HCT116 (cell line): ENCODE results near the gene IL1RL1. TPM values are rescaled to one million over a fixed set of nuclear protein-coding genes. Genes with fewer than 3 reads are reported as not detected.

Source experiments
- ATAC-seq: fragments of 200-7000 bp; cut with Tn5 transposase; 2 replicates; pipeline ENCODE4 v1.9.1; 2020; ENCODE audit warnings: mild to moderate bottlenecking, moderate library complexity
- BruUV-seq: library from RNA; stranded (reverse); fragments of 400-500 nt; replicated peaks from 2 replicates; lab custom pipeline; 2021; lab: Mats Ljungman, UMichigan
- CTCF ChIA-PET: fragments of 300-600 bp; sonication (Branson Sonifier 250); formaldehyde crosslinking; loops from one replicate; lab custom pipeline; 2021; ENCODE audit warnings: antibody characterized with exemption; lab: Charles Lee
- POLR2A ChIA-PET: fragments of 300-600, 350-600 bp; sonication (Branson Sonifier 250); formaldehyde crosslinking; loops from one replicate; lab custom pipeline; 2021; ENCODE audit warnings: antibody characterized with exemption; lab: Charles Lee
- RAD21 ChIA-PET, 2 experiments: fragments of 300-600 bp; sonication (Branson Sonifier 250); formaldehyde crosslinking; loops; one replicate each; lab custom pipeline; 2023; ENCODE audit warnings: low total read pairs in 2 of 2; ENCODE audit not compliant: uncharacterized antibody in 2 of 2, unreplicated experiment in 2 of 2, low non-redundant PET in 1 of 2; lab: Charles Lee
- DNase-seq: peaks from one replicate; pipeline ENCODE4 v3.0.0-alpha.2; 2010; ENCODE audit warnings: low read depth, low spot score
- H2AFZ ChIP-seq: fragments of 200-600 bp; shearing (Covaris generic), sonication (generic); 2 replicates; pipeline ENCODE4 v1.6.1; 2017; ENCODE audit warnings: low read depth, mixed run types, mixed read lengths, antibody characterized with exemption, low read length; ENCODE audit not compliant: poor library complexity, severe bottlenecking
- H3K27ac ChIP-seq: 2 replicates; pipeline ENCODE4 v1.5.1; 2012; ENCODE audit warnings: low read depth, low read length
- H3K27me3 ChIP-seq: fragments of 200-600 bp; sonication (generic); 2 replicates; pipeline ENCODE4 v1.6.1; 2016; ENCODE audit warnings: mixed run types, low read length, mixed read lengths; ENCODE audit not compliant: insufficient read depth
- H3K36me3 ChIP-seq, 2 experiments: fragments of 200-500 bp in 1 of 2; fragments of 200-600 bp in 1 of 2; sonication (Bioruptor generic) in 1 of 2; sonication (generic) in 1 of 2; 2 replicates each; pipeline versions ENCODE4 v1.5.1 to v1.6.1; 2014 to 2016; ENCODE audit warnings: low read length in 2 of 2, inconsistent platforms in 1 of 2, mixed read lengths in 1 of 2, mixed run types in 1 of 2; ENCODE audit not compliant: insufficient read depth in 2 of 2, control insufficient read depth in 1 of 2
- H3K4me1 ChIP-seq, 2 experiments: fragments of 200-600 bp in 1 of 2; sonication (generic) in 1 of 2; 2 replicates each; pipeline versions ENCODE4 v1.5.1 to v1.6.1; 2012 to 2017; ENCODE audit warnings: low read length in 2 of 2, inconsistent platforms in 1 of 2, mild to moderate bottlenecking in 1 of 2, mixed read lengths in 1 of 2, mixed run types in 1 of 2, moderate library complexity in 1 of 2; ENCODE audit not compliant: insufficient read depth in 2 of 2, control insufficient read depth in 1 of 2
- H3K4me2 ChIP-seq: fragments of 200-600 bp; sonication (generic); 2 replicates; pipeline ENCODE4 v1.6.1; 2017; ENCODE audit warnings: mixed run types, low read length, mixed read lengths
- H3K4me3 ChIP-seq, 2 experiments: fragments of 200-600 bp in 1 of 2; sonication (generic) in 1 of 2; replicated peaks in 1 of 2; 2 replicates each; pipeline ENCODE4 v1.5.1; 2011 to 2016; ENCODE audit warnings: low read length in 2 of 2, control low read depth in 1 of 2, low read depth in 1 of 2, mild to moderate bottlenecking in 1 of 2, mixed read lengths in 1 of 2, mixed run types in 1 of 2
- H3K79me2 ChIP-seq: fragments of 200-600 bp; sonication (generic); 2 replicates; pipeline ENCODE4 v1.6.1; 2017; ENCODE audit warnings: mild to moderate bottlenecking, mixed run types, low read length, moderate library complexity, mixed read lengths; ENCODE audit not compliant: insufficient read depth
- H3K9ac ChIP-seq: fragments of 200-600 bp; sonication (generic); 2 replicates; pipeline ENCODE4 v1.6.1; 2016; ENCODE audit warnings: low read length, mixed read lengths
- H3K9me2 ChIP-seq: fragments of 200-600 bp; sonication (generic), shearing (Covaris generic); 2 replicates; pipeline ENCODE4 v1.6.1; 2017; ENCODE audit warnings: mixed run types, mild to moderate bottlenecking, moderate library complexity; ENCODE audit not compliant: insufficient read depth
- H3K9me3 ChIP-seq, 2 experiments: fragments of 200-500 bp in 1 of 2; fragments of 200-600 bp in 1 of 2; sonication (Bioruptor generic) in 1 of 2; sonication (generic) in 1 of 2; 2 replicates each; pipeline ENCODE4 v1.6.1; 2014 to 2017; ENCODE audit warnings: low read length in 2 of 2, mixed read lengths in 2 of 2, inconsistent platforms in 1 of 2, low read depth in 1 of 2, mild to moderate bottlenecking in 1 of 2, mixed run types in 1 of 2, moderate library complexity in 1 of 2; ENCODE audit not compliant: control insufficient read depth in 1 of 2, insufficient read depth in 1 of 2
- H4K20me1 ChIP-seq: fragments of 200-600 bp; sonication (generic), shearing (Covaris generic); 2 replicates; pipeline ENCODE4 v1.6.1; 2017; ENCODE audit warnings: mixed run types, mild to moderate bottlenecking, moderate library complexity; ENCODE audit not compliant: insufficient read depth
- CBX3 ChIP-seq: IDR thresholded peaks from 2 replicates; pipeline ENCODE4 v1.6.1; 2012; ENCODE audit warnings: low read depth
- CEBPB ChIP-seq: IDR thresholded peaks from 2 replicates; pipeline ENCODE4 v1.6.1; 2012; ENCODE audit warnings: low read depth
- CTCF ChIP-seq, 3 experiments: fragments of 200-600 bp in 1 of 3; sonication (generic) in 1 of 3; IDR thresholded peaks in 2 of 3; conservative IDR thresholded peaks in 1 of 3; 2 replicates each; pipeline ENCODE4 v1.5.1; 2012 to 2017; ENCODE audit warnings: low read depth in 2 of 3, low read length in 2 of 3, antibody characterized with exemption in 1 of 3, borderline replicate concordance in 1 of 3, control low read depth in 1 of 3, mild to moderate bottlenecking in 1 of 3, mixed read lengths in 1 of 3, mixed run types in 1 of 3, moderate library complexity in 1 of 3; ENCODE audit not compliant: insufficient read depth in 1 of 3
- EGR1 ChIP-seq: IDR thresholded peaks from 2 replicates; pipeline ENCODE4 v1.6.1; 2012; ENCODE audit warnings: low read depth
- ELF1 ChIP-seq: IDR thresholded peaks from 2 replicates; pipeline ENCODE4 v1.6.1; 2012; ENCODE audit warnings: low read depth, borderline replicate concordance
- EZH2phosphoT487 ChIP-seq: fragments of 200-600 bp; IDR thresholded peaks from 2 replicates; pipeline ENCODE4 v1.6.1; 2018; ENCODE audit warnings: antibody characterized with exemption, borderline replicate concordance
- FOSL1 ChIP-seq: IDR thresholded peaks from 2 replicates; pipeline ENCODE4 v1.6.1; 2012; ENCODE audit warnings: low read depth
- POLR2A ChIP-seq: IDR thresholded peaks from 2 replicates; pipeline ENCODE4 v1.7.0; 2011; ENCODE audit warnings: borderline replicate concordance; ENCODE audit not compliant: insufficient read depth, insufficient read length; ENCODE audit errors: extremely low read depth
- RAD21 ChIP-seq: IDR thresholded peaks from 2 replicates; pipeline ENCODE4 v1.6.1; 2012; ENCODE audit warnings: low read depth, mild to moderate bottlenecking
- SRF ChIP-seq: IDR thresholded peaks from 2 replicates; pipeline ENCODE4 v1.6.1; 2012; ENCODE audit warnings: low read depth
- ZFX ChIP-seq: fragments of 450-650 bp; IDR thresholded peaks from 2 replicates; pipeline ENCODE4 v1.6.1; 2017
- ZNF274 ChIP-seq: fragments of 200-500 bp; sonication (Bioruptor generic); IDR thresholded peaks from 2 replicates; pipeline ENCODE4 v1.6.1; 2014; ENCODE audit warnings: mild to moderate bottlenecking, low read depth, low read length, inconsistent platforms
- intact Hi-C: fragments of 100-400 bp; cut with micrococcal nuclease; formaldehyde crosslinking; loops from 2 replicates; pipeline ENCODE4 v1.10.0; 2022
- total RNA-seq: library from RNA; stranded (reverse); gene quantifications from one replicate; pipeline ENCODE4 v1.2.1, GENCODE V29; 2021; ENCODE audit not compliant: unreplicated experiment

The IL1RL1 gene
- total RNA-seq, 1 experiment from 2014 or later, result not detected

GRCh38 chr2:102366406-102367112 lies 55.2 kb downstream of the IL1RL1 start (continued):
- TF ChIP-seq CTCF (IDR thresholded peaks at IDR 0.05 in 2 of 3, conservative IDR thresholded peaks at IDR 0.05 in 1 of 3; ENCODE audit: borderline replicate concordance in 1 of 3, insufficient read depth in 1 of 3, low read depth in 2 of 3, low read length in 2 of 3), result no peak
- TF ChIP-seq CBX3, result no peak
- TF ChIP-seq ZFX, result no peak
- TF ChIP-seq SRF, result no peak
- TF ChIP-seq EZH2phosphoT487, result no peak
- TF ChIP-seq FOSL1, result no peak
- no peak for TF ChIP-seq ZNF274
- TF ChIP-seq POLR2A, result no peak

GRCh38 chr2:102367331-102367971 lies 56.1 kb downstream of the IL1RL1 start:
- no peaks in the 10 kb centered on the region for H3K79me2 ChIP-seq
- H3K9ac ChIP-seq, result no peak overlapping the region
- no peak overlapping the region for H2AFZ ChIP-seq
- no TSS peak for BruUV-seq
- no peak for DNase-seq
- no peaks in the 10 kb centered on the region for H4K20me1 ChIP-seq
- no peak overlapping the region for H3K4me3 ChIP-seq
- H3K36me3 ChIP-seq, result no peaks in the 10 kb centered on the region
- H3K4me1 ChIP-seq, result no peaks in the 10 kb centered on the region
- H3K9me3 ChIP-seq, result peaks cover 0 to 7% of the 10 kb centered on the region in 2 experiments; a peak in 2 of 4 replicates
- no peaks in the 10 kb centered on the region for H3K27me3 ChIP-seq
- TF ChIP-seq EGR1, result no peak
- no peak for TF ChIP-seq SRF
- TF ChIP-seq EZH2phosphoT487, result no peak
- TF ChIP-seq POLR2A, result no peak
- TF ChIP-seq RAD21, result no peak
- TF ChIP-seq ELF1, result no peak
- TF ChIP-seq CEBPB, result no peak
- H3K9me2 ChIP-seq, result no peaks in the 10 kb centered on the region
- intact Hi-C loops, result no loop called here
- POLR2A ChIA-PET, result no interaction called here
- RAD21 ChIA-PET, result no interaction called here
- ATAC-seq, result no peak
- CTCF ChIA-PET, result no interaction called here
- no peak overlapping the region for H3K27ac ChIP-seq
- H3K4me2 ChIP-seq, result no peak overlapping the region
